ENCODE results near the gene C19orf53.

The C19orf53 gene

GRCh38 chr19:13807421-13808021 is 33.3 kb downstream of the C19orf53 start:
- no peak overlapping the region for H3K27ac ChIP-seq
- no peaks in the 10 kb centered on the region for H3K79me2 ChIP-seq
- H3K4me3 ChIP-seq (ENCODE audit: low read depth, low read length), result no peak overlapping the region
- no peaks in the 10 kb centered on the region for H3K9me3 ChIP-seq (ENCODE audit: control insufficient read depth, low read length)
- no peaks in the 10 kb centered on the region for H3K27me3 ChIP-seq (ENCODE audit: control insufficient read depth, insufficient read depth, low read length)
- no peak overlapping the region for H2AFZ ChIP-seq
- no peaks in the 10 kb centered on the region for H3K36me3 ChIP-seq (ENCODE audit: control insufficient read depth, insufficient read depth, low read length)
- H3K4me1 ChIP-seq, result no peaks in the 10 kb centered on the region
- no peak for TF ChIP-seq CTCF (IDR thresholded peaks at IDR 0.05)
- H3K4me2 ChIP-seq (ENCODE audit: low read length), result no peak overlapping the region
- no peak overlapping the region for H3K9ac ChIP-seq

GRCh38 chr19:13808856-13809255 is 34.6 kb downstream of the C19orf53 start:
- H3K27me3 ChIP-seq (ENCODE audit: control insufficient read depth, insufficient read depth, low read length), result no peaks in the 10 kb centered on the region
- TF ChIP-seq CTCF (IDR thresholded peaks at IDR 0.05), result no peak
- no peak overlapping the region for H3K4me3 ChIP-seq (ENCODE audit: low read depth, low read length)
- H3K4me1 ChIP-seq, result no peaks in the 10 kb centered on the region
- H3K9me3 ChIP-seq (ENCODE audit: control insufficient read depth, low read length), result no peaks in the 10 kb centered on the region
- H3K9ac ChIP-seq, result no peak overlapping the region
- H3K27ac ChIP-seq, result no peak overlapping the region
- H3K79me2 ChIP-seq, result no peaks in the 10 kb centered on the region
- no peak overlapping the region for H2AFZ ChIP-seq
- H3K4me2 ChIP-seq (ENCODE audit: low read length), result no peak overlapping the region
- no peaks in the 10 kb centered on the region for H3K36me3 ChIP-seq (ENCODE audit: control insufficient read depth, insufficient read depth, low read length)

GRCh38 chr19:13812544-13812943 is 38.3 kb downstream of the C19orf53 start:
- Histone ChIP-seq H3K9me3 (ENCODE audit: control insufficient read depth, low read length) (no peaks in the 10 kb centered on the region), H3K4me1 (peaks cover 3% of the 10 kb centered on the region), H3K4me3 (ENCODE audit: low read depth, low read length) (no peak overlapping the region), H3K27ac (no peak overlapping the region), H3K79me2 (no peaks in the 10 kb centered on the region), H3K27me3 (ENCODE audit: control insufficient read depth, insufficient read depth, low read length) (no peaks in the 10 kb centered on the region), H2AFZ (no peak overlapping the region), H3K36me3 (ENCODE audit: control insufficient read depth, insufficient read depth, low read length) (no peaks in the 10 kb centered on the region), H3K4me2 (ENCODE audit: low read length) (no peak overlapping the region), H3K9ac (no peak overlapping the region)
- TF ChIP-seq CTCF (IDR thresholded peaks at IDR 0.05), result no peak

- TF ChIP-seq CTCF (IDR thresholded peaks at IDR 0.05), result no peak
- no peak overlapping the region for H3K9ac ChIP-seq
Measured at GRCh38 chr19:13813147-13813546, 38.9 kb downstream of the C19orf53 start.

GRCh38 chr19:13814550-13814949 is 40.3 kb downstream of the C19orf53 start:
- H3K9ac ChIP-seq, result no peak overlapping the region
- no peak overlapping the region for H3K27ac ChIP-seq
- H3K9me3 ChIP-seq (ENCODE audit: control insufficient read depth, low read length), result no peaks in the 10 kb centered on the region
- no peaks in the 10 kb centered on the region for H3K79me2 ChIP-seq
- no peak overlapping the region for H3K4me3 ChIP-seq (ENCODE audit: low read depth, low read length)
- no peak for TF ChIP-seq CTCF (IDR thresholded peaks at IDR 0.05)
- H2AFZ ChIP-seq, result no peak overlapping the region
- H3K36me3 ChIP-seq (ENCODE audit: control insufficient read depth, insufficient read depth, low read length), result no peaks in the 10 kb centered on the region
- no peak overlapping the region for H3K4me2 ChIP-seq (ENCODE audit: low read length)
- H3K4me1 ChIP-seq, result peaks cover 4% of the 10 kb centered on the region
- H3K27me3 ChIP-seq (ENCODE audit: control insufficient read depth, insufficient read depth, low read length), result no peaks in the 10 kb centered on the region

More at GRCh38 chr19:13813147-13813546, 38.9 kb downstream of the C19orf53 start:
- H3K27me3 ChIP-seq (ENCODE audit: control insufficient read depth, insufficient read depth, low read length), result no peaks in the 10 kb centered on the region
- peaks cover 4% of the 10 kb centered on the region for H3K4me1 ChIP-seq
- H3K27ac ChIP-seq, result no peak overlapping the region
- no peaks in the 10 kb centered on the region for H3K79me2 ChIP-seq
- no peak overlapping the region for H2AFZ ChIP-seq
- H3K4me3 ChIP-seq (ENCODE audit: low read depth, low read length), result no peak overlapping the region
- H3K36me3 ChIP-seq (ENCODE audit: control insufficient read depth, insufficient read depth, low read length), result no peaks in the 10 kb centered on the region
- no peak overlapping the region for H3K4me2 ChIP-seq (ENCODE audit: low read length)
- no peaks in the 10 kb centered on the region for H3K9me3 ChIP-seq (ENCODE audit: control insufficient read depth, low read length)

Data from parathyroid adenoma (tissue), 2 donors.